Measurements from ENCODE around the gene PLD1.

DNA sequence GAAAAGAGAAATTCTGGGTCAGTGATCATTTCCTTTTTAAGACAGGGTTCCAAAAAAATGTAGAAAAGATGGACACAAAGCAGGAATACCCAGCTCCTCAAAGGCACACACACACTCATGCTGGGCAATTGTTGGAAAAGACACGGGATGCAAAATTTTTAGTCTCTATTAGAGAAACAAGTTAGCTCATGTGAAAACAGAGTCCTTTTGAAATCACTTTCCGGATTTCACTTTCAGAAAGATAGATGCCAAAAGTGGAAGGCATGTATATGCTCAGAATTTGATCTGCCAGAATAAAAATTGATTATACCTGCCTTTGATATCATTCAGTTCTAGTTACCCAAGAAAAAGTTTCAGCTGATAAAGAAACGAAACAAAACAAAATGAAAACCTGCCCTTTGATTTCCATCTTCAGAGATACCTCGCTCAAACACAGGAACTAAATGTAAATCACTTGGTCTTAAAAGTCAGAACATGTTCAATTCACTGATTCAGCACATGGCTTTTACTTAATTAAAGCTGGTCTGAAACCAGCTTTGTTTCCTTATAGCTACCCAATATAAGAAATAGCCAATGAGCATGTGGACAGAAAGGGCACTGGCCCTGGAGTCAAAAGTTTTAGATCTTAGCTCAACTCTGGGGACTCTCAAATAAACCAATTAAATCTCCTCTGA, 52.8 kb downstream of the PLD1 start:
- TF ChIP-seq POLR2AphosphoS5 (IDR thresholded peaks at IDR 0.05; ENCODE audit: low read depth, low read length) (no peak), FOXP2 (optimal IDR thresholded peaks at IDR 0.05; ENCODE audit: borderline replicate concordance, extremely low read depth, extremely low read length, insufficient read depth) (no peak)
